Coronary artery (tissue), 2 donors: ENCODE data around the gene FOXD1.
"Not testable (repeated sequence)": the region's sequence is repeated elsewhere in the genome, so short reads cannot be mapped to it uniquely, and the experiment has no call there.

Experiments used
- DNase-seq: peaks from one replicate; pipeline ENCODE4 v3.0.0-alpha.2; 2017; ENCODE audit warnings: low spot score
- H3K27ac ChIP-seq, 2 donors: fragments of 200-600 bp; sonication (generic); one replicate each; pipeline ENCODE4 v1.5.1; 2016 to 2019
- H3K4me3 ChIP-seq: fragments of 200-600 bp; sonication (generic); 2 replicates; pipeline ENCODE4 v1.5.1; 2016; ENCODE audit warnings: mild to moderate bottlenecking, moderate library complexity
- TF ChIP-seq, protein P1 (sequence below): fragments of 200-600 bp; sonication (generic); IDR thresholded peaks from one replicate; pipeline ENCODE4 v1.5.1; 2019; ENCODE audit warnings: antibody characterized with exemption

FOXD1 gene

DNA sequence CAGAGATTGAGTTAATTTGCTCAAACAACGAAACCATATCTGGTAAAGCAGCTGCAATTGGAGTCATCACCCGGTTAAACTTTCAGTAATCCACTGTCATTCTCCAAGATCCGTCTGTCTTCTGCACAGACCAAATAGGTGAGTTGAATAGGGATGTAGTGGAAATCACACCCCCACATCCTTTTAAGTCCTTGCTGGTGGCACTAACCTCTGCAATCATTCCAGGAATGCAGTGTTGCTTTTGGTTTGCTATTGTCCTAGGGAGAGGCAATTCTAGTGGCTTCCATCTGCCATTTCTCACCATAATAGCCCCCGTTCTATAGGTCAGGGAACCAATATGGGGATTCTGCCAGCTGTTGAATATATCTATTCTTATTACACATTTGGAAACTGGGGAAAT lies 35.1 kb upstream of the FOXD1 start:
- Histone ChIP-seq H3K4me3 (no peak overlapping the region), H3K27ac (no peak overlapping the region)
- no peak for DNase-seq
- TF ChIP-seq, protein P1, sequence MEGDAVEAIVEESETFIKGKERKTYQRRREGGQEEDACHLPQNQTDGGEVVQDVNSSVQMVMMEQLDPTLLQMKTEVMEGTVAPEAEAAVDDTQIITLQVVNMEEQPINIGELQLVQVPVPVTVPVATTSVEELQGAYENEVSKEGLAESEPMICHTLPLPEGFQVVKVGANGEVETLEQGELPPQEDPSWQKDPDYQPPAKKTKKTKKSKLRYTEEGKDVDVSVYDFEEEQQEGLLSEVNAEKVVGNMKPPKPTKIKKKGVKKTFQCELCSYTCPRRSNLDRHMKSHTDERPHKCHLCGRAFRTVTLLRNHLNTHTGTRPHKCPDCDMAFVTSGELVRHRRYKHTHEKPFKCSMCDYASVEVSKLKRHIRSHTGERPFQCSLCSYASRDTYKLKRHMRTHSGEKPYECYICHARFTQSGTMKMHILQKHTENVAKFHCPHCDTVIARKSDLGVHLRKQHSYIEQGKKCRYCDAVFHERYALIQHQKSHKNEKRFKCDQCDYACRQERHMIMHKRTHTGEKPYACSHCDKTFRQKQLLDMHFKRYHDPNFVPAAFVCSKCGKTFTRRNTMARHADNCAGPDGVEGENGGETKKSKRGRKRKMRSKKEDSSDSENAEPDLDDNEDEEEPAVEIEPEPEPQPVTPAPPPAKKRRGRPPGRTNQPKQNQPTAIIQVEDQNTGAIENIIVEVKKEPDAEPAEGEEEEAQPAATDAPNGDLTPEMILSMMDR, result no peak

DNA sequence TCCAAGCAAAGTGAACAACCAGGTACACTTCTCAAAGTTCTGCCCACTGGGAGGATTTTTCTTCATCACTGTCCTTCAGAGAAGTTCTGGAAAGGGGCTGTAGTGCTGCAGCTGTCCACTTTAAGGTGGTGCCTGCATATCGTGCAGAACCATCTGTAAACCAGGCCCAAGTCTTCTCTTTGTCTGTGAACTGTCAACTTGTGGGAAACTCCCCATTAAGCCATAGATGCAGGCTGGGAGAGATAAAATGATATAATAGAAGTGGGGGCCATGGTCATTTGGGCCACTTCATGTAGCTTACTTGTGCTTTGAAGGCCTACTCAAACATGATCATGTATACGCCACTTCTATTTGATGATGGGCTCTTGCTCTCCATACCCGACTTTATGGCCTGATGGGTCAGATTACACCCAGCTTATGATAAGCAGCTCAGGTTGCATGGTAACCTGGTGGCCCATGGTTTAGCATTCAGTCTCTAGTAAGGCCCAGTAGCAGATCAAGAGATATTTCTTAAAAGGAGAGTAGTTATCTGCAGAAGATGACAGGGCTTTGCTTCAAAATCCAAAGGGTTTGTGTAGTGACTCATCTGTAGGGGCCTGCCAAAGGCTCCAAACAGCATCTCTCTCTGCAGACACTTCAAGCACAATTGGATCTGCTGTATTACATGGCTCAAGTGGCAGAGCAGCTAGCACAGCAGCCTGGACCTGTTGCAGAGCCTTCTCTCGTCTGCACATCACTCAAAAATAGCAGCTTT lies 34.0 kb upstream of the FOXD1 start:
- no peak overlapping the region for H3K4me3 ChIP-seq
- no peak overlapping the region for H3K27ac ChIP-seq
- no peak for DNase-seq
- TF ChIP-seq, protein P1, result no peak

DNA sequence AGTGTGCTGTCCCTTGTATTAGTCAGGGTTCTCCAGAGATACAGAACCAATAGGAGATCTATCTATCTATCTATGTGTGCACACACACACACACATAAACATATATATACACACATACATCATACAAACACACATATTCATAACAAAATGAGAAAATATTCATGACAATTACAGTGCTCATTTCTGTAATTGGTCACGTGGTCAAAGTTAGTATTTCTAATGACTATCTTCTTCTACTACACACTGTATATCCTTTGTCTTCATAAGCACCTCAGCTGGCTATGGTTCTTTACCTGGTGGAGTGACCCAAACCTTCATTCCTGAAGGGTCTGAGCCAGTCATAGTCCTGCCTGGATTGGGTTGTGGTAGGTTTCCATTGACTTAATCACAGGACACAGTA lies 31.9 kb upstream of the FOXD1 start:
- TF ChIP-seq, protein P1, result no peak
- H3K27ac ChIP-seq, result no peak overlapping the region
- no peak overlapping the region for H3K4me3 ChIP-seq
- no peak for DNase-seq

DNA sequence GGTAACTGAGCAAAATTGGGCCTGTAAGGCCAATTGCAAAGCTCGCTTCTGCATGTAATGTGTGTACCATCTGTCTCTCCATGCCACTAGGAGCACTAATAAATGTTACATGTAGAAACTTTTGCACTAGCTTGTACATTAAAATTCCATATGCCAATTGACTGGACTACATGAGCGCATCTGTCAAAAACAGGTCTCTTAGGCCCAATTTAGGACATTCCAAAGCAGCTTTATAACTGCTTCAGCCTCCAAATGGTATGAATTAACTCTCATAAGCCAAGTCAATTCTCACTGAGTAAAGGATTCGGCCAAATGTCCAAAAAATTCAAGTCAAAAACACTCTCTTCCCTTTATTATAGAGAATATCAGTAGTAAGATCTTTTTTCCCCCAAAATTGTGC lies 23.5 kb upstream of the FOXD1 start:
- TF ChIP-seq, protein P1, result no peak
- no peak overlapping the region for H3K4me3 ChIP-seq
- no peak overlapping the region for H3K27ac ChIP-seq
- DNase-seq, result no peak

DNA sequence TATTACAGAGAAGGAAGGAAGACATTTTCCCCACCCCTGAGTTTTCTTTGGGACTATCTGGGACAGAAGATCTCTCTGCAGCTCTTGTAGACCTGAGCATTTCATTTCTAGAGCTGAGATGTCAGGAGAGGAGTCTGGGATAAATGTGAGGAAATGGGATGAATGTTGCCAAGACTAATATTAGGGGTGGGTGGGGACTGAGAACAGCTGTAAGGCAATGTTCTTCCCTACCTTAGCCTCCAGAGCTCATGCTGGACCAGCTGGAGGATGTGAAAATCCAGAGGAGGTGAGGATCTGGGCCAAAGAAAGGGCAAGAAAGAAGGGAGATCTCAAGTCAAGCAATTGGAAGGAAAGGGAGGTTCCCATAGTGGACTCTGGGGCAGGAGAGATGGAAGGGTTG lies 23.1 kb upstream of the FOXD1 start:
- DNase-seq, result no peak
- Histone ChIP-seq H3K27ac (no peak overlapping the region), H3K4me3 (no peak overlapping the region)
- TF ChIP-seq, protein P1, result no peak

DNA sequence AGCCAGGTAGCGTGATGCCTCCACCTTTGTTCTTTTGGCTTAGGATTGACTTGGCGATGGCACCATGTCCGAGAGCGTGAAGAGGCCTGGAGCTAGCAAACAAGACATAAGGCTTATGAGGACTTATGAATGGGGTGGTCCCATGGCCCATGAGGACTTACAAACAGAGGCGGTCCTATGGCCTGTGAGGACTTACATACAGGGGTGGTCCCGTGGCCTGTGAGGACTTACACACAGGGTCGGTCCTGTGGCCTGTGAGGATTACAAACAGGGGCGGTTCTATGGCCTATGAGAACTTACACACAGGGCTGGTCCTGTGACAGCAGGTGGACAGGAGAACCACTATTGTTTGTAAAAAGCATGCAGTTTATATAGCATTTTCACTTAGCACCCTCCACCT lies 21.3 kb upstream of the FOXD1 start:
- DNase-seq, result no peak
- Histone ChIP-seq H3K4me3 (no peak overlapping the region), H3K27ac (no peak overlapping the region)
- TF ChIP-seq, protein P1, result no peak

DNA sequence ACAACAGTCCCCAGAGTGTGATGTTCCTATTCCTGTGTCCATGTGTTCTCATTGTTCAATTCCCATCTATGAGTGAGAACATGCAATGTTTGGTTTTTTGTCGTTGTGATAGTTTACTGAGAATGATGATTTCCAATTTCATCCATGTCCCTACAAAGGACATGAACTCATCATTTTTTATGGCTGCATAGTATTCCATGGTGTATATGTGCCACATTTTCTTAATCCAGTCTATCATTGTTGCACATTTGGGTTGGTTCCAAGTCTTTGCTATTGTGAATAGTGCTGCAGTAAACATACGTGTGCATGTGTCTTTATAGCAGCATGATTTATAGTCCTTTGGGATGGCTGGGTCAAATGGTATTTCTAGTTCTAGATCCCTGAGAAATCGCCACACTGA lies 20.1 kb upstream of the FOXD1 start:
- not testable (repeated sequence) for DNase-seq, H3K4me3 ChIP-seq, H3K27ac ChIP-seq
